Ishikawa (cell line): ENCODE results near the gene POLR1D.

Experiments
- CEBPB ChIP-seq: IDR thresholded peaks from 2 replicates; pipeline ENCODE4 v1.6.1; 2012
- CREB1 ChIP-seq: IDR thresholded peaks from 2 replicates; pipeline ENCODE4 v1.6.1; 2012; ENCODE audit warnings: low read depth
- FOXM1 ChIP-seq: IDR thresholded peaks from 2 replicates; pipeline ENCODE4 v1.6.1; 2012; ENCODE audit warnings: low read depth, borderline replicate concordance
- MAX ChIP-seq: IDR thresholded peaks from 2 replicates; pipeline ENCODE4 v1.6.1; 2012
- TAF1 ChIP-seq: IDR thresholded peaks from 2 replicates; pipeline ENCODE4 v1.6.1; 2012; ENCODE audit warnings: low read depth, mild to moderate bottlenecking
- TCF12 ChIP-seq: IDR thresholded peaks from 2 replicates; pipeline ENCODE4 v1.6.1; 2012; ENCODE audit warnings: low read depth
- TF ChIP-seq, protein P1 (sequence below): IDR thresholded peaks from 2 replicates; pipeline ENCODE4 v1.6.1; 2012; ENCODE audit warnings: low read depth, mild to moderate bottlenecking

DNA sequence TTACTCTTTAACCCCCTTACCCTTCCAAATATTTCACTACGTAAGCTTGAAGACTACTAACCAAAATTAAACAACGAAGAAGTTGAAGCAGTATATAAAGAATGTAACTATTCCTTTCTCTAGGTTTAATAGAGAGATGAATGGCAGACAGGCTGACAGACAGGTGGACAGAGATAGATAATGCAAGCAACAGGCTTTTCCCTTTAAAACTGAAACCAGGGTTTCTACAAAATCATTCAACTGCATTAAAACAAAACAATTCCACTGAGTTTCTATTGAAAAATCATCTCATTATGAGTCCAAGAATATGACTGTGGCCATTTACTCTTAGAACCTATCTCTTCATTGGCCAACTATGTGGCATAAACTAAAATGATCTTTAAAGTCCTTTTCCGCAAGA is 16.6 kb upstream of the POLR1D start:
- no peak for TF ChIP-seq MAX
- no peak for TF ChIP-seq TAF1
- TF ChIP-seq, protein P1, sequence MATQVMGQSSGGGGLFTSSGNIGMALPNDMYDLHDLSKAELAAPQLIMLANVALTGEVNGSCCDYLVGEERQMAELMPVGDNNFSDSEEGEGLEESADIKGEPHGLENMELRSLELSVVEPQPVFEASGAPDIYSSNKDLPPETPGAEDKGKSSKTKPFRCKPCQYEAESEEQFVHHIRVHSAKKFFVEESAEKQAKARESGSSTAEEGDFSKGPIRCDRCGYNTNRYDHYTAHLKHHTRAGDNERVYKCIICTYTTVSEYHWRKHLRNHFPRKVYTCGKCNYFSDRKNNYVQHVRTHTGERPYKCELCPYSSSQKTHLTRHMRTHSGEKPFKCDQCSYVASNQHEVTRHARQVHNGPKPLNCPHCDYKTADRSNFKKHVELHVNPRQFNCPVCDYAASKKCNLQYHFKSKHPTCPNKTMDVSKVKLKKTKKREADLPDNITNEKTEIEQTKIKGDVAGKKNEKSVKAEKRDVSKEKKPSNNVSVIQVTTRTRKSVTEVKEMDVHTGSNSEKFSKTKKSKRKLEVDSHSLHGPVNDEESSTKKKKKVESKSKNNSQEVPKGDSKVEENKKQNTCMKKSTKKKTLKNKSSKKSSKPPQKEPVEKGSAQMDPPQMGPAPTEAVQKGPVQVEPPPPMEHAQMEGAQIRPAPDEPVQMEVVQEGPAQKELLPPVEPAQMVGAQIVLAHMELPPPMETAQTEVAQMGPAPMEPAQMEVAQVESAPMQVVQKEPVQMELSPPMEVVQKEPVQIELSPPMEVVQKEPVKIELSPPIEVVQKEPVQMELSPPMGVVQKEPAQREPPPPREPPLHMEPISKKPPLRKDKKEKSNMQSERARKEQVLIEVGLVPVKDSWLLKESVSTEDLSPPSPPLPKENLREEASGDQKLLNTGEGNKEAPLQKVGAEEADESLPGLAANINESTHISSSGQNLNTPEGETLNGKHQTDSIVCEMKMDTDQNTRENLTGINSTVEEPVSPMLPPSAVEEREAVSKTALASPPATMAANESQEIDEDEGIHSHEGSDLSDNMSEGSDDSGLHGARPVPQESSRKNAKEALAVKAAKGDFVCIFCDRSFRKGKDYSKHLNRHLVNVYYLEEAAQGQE, result no peak
- no peak for TF ChIP-seq FOXM1
- no peak for TF ChIP-seq CREB1
- no peak for TF ChIP-seq CEBPB
- no peak for TF ChIP-seq TCF12
